HG02763 (cell line): ENCODE data around the gene TCERG1L.

Experiments
- ATAC-seq: cut with Tn5 transposase; IDR thresholded peaks from one replicate; pipeline ENCODE4 v1.9.1; 2021; ENCODE audit warnings: mild to moderate bottlenecking, moderate library complexity; ENCODE audit not compliant: unreplicated experiment

Gene TCERG1L

DNA sequence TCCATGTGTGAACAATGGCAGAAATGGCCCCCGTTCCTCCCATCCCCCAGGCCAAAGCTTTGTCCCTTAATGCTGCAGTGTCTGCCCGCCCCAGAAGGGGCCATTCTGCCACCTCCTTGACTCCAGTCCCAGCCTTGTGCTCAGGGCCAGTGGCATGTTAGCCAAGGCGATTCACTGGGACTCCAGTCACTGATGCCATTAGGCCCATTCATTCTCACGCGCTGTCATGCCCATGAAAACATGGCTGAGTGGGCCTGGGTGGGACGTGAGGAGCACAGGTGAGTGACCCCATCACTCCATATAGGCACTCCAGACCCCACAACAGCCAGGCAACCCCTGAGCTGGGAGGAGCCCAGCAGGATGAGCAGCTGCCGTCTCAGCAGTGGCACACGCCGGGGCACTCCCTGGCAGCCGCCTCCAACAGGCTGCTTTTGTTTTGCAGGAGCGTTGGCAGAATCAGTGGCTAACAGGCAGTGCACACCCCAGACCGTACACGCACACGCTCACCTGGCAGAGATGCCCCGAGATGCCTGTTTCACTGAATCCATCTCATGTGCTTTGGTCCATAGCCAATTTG is 79.5 kb downstream of the TCERG1L start:
- ATAC-seq, result no peak

DNA sequence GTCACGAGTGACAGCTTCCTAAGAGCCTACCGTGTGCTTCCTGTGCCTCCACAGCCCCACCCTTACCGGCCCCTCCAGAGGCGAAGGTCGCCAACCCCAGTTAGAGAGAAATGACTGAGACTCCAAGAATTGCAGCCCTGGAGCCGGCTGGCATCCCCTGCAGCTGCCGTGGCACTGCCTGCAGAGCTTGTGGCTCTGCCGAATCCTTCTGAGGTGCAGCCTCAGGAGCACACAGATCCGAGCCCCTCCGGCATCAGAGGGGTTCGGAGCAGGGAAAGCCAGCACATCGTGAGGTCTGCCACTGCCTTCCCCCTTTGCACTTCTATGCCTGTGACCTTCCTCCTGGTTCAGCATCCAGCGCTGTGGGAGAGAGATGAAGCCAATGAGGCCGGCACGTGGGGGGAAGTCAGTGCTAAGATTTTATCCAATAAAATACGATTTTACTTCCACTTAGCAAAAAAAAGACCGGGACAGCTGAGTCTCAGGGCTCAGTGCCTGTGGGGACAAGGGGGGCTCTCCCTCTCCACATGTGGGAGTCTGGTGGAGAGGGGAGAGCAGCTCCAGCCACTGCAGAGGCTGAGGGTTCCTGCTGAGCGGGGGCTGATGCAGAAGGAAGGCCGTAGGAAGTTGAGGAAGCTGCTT is 80.1 kb downstream of the TCERG1L start:
- ATAC-seq, result no peak

DNA sequence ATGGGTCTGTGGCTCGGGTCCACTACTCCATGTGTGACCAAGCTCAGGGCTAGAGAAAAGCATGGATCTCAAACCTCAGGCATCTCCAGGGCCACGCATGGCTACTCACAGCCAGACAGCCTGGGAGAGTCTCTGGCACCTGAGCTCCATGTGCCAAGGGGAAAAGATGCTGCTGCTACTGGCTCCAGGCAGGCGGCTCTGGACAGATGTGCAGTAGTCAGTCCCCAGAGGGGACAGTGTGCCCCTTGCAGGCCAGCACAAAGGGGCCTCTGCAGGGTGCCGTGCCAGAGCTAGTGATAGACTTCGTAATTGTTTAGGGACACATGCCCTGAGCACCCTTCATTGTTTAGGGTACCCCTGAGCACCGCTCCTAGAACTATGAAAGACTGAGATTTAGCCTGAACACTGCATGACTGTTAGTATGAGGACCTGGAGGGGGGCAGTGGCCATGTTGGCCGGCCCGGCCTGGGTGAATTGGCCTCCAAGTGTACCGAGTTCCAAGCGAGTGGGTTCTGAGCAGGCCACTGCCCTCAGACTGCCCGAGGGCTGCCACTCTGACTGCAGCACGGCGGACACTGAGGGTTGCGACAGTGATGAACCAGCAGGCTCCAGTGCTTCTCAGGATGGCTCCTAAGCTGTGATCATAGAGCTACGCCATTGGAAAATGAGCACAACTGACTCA is 80.7 kb downstream of the TCERG1L start:
- no peak for ATAC-seq

DNA sequence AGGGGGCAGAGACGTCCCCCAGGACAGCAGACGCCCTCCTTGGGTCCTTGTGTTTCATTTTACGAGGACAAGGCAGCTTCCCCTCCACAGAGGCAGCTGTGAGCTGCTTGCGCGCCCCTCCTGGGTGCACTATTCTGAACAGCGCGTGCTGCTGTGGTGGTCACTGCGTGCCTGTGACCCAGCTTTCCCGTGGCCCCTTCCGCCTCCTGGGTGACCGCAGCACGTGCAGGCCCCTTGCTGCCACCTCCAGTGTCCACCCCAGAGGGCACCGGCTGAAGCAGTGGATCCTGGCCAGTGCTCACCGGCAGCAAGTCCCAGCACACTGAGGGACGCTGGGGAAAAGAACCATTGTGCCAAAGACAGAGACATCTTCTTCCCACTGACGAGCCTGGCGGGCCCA is 81.4 kb downstream of the TCERG1L start:
- no peak for ATAC-seq

DNA sequence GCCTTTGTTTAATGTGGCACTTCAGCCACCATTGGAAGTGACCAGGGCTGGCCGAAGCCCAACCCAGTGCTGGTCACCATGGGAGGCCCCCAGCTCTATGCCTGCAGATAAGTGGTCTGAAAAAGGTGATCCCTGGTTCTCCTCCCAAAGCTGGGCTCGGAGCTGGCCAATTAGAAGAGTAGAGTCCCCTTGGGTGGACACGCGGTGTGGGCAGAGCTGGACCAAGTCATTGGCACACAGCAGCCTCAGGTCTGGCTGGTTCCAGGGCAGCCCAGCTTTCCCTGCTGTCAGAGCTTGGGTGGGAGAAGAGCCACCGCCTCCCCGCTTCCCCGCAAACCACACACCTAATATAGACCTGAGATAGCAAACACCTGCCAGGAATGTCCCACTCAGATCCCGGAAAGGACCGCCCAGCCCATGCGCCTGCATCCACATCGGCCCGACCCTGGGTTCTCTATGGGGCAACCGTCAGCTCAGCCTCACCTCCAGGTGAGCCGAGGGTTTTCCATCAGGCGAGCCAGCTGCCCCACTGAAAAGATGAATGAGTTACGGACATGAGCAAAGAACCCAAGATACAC is 84.3 kb downstream of the TCERG1L start:
- ATAC-seq, result no peak

DNA sequence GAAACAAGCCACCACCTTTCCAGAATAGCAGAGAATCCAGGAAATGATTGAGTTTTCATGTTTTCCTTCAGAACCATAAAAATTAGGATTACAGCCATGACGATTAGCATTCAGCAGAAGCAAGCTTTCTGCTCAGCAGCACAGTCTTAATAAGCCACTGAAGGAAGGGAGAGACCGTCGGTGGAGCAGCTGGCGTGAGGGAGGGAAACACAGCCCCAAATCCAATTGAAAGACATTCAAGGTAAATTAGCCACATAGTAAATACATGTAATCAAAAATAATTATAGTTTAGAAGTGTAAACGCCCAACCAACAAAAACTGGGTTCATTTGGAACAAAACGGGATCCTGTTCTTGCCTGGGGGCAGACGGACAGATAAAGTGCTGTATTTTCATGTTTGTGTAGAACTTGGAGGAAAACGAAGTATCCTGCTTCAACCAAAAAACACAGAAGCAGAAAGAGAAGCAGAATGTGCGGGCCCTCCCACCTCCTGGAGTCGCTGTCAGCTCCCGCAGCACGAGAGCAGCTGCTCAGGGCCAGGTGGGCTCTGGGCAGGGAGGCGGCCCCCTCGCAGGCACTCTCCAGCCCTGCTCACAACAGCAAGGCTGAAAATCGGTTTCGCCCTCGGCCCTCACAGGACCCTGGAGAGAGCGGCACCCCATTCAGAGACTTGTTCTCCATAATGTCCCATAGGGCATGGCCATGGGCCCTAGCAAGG is 84.9 kb downstream of the TCERG1L start:
- no peak for ATAC-seq

DNA sequence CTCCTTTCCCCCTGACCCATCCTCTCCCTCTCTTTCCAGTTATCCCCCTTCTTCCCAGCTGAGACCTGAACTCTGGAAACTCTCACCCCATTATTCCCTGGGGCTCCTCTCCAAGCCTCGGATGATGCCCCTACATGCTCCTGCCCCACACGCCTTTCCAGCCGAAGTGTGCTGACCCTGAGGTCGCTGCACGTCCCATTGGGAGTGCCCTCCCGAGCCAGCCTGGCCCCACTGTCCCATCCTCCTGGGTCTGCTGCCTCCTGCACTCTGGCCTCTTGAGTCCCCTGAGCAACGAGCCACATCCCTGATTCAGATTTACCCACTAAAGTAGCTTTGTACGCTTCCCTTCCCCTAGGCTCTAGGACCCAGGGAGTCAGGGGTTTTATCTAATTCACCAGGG is 87.4 kb downstream of the TCERG1L start:
- no peak for ATAC-seq

DNA sequence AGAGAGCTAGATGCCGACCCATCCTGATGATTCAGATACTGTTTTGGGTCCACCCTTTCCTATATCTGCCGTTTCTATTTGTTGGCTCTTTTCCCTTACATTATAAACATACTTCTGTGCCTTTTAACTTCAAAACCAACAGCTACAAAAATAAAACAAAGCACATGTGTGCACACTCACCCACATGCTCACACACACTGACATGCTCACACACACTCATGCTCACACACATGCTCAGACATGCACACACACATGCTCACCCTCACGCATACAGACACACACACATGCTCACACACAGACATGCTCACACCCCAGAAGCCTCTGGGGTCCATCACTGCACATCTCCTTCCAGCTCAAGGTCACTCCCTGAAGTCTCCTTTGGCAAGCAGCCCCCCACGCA is 88.1 kb downstream of the TCERG1L start:
- ATAC-seq, result no peak

DNA sequence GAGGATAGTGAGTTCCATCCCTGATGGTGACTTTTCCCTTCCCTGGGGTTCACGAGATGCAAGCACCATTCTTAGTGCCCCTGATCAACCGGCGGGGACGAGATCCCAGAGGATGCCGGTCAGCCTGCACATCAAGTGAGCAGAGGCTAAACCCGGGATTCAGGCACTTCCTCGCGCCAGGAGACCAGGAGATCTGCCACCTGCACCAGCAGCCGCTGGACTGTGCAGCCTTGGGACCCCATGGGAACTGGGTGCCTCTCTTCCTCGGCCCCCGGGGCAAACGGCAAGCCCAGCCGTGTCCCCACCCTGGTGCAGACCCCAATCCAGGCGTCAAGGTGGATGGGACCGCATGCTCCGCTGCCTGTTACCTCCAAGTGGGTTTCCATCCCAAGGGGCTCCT is 88.5 kb downstream of the TCERG1L start:
- ATAC-seq, result no peak

DNA sequence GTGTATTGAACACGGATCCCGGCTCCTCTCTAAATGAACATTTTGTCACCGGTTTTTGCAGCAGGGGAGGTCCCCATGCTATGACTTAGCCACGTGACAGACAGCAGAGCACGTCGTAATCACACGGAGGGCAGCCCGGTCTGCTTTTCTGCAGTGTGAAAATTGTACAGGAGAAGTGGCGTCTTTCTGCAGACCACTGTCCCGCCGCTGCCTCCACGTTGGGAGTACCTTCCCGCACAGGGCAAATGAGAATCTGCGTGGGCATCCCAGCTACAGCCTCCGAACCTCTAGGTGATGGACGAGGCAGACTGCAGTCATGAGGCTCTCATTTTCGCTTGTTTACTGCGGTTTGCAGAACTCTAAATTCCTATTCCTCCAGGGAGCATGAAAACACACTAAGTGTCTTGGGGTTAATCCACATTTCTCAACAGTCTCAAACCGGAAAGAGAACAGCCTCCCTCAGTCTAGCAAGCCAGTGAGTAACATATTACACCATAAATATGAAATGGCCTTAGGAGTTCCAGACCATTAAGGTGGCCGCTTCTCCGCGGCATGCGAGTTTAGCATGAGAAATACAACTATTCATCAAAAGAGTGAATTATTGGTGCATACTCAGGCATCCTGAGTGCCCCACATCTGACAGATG is 89.8 kb downstream of the TCERG1L start:
- ATAC-seq, result no peak

DNA sequence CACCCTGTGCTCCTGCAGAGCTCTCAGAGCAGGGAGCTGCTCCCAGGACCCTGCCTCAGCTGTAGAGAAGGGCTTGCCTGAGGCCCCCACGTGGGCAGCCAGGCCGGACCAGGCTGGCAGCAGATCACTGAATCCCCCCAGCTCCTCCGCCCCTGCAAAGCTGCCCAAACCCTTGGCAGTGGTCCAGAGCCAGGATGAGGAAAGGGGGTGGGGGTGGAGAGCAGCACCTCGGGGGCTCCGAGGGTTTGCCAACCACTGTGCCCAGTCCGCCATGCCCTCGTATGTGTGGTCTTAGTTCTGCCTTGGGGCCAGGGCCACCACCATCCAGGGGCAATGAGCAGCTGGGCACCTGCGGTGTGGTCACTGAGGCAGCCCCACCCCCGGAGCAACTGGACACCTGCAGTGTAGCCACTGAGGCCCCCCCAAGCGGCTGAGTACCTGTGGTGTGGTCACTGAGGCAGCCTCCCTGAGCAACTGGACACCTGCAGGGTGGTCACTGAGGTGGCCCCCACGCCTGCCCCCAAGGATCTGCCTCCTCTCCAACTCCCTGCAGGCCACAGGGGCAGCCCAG is 90.8 kb downstream of the TCERG1L start:
- no peak for ATAC-seq

DNA sequence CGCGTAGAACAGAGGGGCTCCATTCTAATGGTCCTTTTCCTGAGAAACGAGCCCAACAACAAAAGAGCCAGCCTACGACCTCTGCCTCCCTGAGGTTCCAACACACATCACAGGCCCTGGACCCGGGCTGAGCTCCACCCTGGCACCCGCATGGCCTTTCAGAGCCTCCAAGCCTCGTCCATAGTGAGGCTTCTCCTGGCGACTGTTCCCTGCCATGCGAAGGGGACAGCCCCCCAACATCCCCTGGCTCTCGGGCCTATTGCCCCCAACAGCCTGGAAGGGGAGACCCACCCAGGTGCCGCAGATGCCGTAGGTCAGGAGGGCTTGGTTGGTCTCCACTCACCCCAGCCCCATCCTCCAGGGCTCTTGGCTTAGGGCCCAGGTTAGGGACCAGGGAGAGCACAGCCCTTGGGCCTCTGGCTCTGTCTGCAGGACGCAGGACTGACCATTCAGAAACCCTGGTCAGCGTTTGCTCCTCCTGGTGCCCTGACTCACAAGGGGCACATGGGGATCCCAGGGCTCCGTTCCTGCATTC is 91.5 kb downstream of the TCERG1L start:
- no peak for ATAC-seq

DNA sequence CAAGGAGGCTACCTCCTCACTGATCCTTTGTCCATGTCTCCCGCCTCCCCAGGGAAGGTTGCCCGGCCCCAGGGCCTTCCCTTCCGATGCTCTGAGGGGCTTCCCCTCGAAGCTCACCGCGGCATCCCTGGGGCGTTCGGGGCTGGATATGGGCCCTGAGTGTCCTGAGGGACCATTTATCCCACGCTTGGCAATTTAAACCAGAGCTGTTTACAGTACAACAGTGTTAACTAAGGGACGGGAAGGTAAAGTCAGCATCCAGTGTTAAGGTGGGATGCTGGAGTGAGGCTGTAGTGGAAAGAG is 92.0 kb downstream of the TCERG1L start:
- ATAC-seq, result no peak

DNA sequence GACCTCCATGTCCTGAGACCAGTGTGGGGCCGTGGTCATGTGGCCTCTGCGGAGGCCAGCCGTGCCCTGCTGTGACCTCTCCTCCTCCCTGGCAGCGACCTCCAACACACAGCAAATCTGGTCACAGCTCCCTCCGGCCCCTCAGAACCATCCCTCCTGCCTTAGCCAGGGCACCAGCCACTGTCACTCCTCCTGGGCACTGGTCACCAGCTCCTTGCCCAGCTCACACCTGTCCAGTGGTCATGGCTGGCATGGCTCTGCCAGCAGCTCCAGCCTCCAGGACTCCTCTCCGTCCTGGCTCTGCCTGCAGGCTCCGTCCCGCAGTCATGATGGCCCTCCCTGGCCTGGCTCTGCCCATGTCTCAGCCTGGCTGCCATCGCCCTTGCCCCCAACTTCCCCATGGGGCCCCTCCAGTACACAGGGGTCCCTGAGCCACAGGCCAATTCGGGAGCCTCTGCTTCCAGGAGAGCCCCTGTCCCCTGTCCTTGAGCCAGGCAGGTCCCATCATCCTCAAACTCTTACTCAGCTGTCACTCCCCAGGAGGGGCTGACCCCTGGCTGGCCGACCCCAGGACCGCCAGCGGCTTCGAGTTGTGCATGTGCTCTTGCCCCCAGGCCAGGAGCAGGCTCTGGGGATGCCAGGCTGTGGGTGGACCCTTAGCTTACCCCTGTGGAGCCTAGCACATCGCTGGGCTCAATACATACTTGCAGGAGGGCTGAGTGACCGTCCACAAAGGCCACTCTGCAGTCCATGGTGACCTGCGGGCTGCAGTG is 92.5 kb downstream of the TCERG1L start:
- no peak for ATAC-seq

DNA sequence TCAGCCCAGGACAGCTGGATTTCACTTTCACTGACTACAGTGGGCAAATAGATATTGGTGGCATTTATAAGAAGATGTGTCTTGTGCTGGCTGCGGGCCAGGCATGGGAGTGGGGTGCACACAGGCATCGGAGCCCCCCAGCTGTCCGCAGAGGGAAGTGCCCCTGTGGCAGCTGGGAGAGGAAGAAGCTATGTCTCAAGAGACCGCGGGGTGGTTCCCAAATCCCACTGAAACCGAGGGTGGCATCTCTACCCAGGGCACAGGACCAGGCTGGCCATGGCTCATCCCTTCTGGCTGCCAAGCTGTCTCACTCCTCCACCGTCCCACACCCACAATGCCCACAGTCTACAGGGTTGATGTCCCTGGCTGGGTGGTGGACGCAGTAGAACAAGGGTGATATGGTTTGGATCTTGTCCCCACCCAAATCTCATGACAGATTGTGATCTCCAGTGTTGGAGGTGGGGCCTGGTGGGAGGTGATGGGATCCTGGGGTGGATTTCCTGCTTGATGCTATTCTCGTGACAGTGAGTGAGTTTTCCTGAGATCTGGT is 94.8 kb downstream of the TCERG1L start:
- ATAC-seq, result no peak

DNA sequence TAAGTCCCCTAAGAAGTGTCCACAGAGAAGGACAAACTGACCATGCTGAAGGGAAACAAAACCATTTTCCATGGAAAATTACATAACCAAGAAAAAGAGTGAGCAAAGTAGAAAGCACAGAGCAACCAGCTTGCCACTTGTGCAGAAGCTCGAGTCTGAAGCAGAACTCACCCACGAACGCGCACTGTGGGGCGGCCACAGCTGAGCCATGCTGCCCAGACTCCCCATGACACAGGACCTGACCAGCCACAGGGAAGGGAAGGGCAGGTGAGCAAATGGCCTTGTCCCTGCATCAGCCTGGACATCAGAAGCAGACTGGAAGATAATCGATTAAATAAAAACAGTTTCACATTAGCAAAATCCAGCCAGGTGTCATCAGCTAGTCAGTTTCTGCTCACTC is 95.7 kb downstream of the TCERG1L start:
- ATAC-seq, result no peak

DNA sequence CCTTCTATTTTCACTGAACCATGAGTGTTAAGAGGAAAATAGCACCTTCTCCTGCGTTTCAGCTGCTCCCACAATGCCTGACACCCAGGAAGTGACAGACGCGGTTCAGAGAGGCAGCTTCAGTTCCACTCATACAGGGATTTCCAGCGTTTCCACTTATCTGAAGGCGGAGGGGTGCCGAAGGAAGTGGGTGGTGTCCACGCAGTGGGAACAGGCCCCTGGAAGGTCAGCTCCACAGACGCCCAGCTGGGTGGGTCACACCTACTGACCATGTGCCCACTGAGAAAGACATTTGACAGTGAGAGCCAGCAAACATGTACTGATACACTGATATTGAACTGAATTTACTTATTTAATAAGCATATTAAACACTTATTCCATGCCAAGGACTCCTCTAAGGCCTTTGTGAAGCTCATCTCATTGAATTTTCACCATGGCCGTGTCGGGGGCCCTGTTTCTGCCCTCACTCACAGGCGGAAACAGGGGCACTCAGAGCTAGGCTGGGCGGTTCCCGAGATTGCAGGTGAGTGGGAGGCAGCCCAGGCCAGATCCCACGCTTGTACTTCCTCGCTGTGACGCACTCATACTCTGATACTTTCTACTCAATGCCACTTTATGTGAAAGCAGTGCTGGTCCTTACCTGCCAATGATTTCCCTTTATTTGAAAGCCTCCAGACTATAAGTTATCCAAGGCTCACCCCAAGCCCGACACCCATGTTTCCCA is 96.8 kb downstream of the TCERG1L start:
- ATAC-seq, result no peak

DNA sequence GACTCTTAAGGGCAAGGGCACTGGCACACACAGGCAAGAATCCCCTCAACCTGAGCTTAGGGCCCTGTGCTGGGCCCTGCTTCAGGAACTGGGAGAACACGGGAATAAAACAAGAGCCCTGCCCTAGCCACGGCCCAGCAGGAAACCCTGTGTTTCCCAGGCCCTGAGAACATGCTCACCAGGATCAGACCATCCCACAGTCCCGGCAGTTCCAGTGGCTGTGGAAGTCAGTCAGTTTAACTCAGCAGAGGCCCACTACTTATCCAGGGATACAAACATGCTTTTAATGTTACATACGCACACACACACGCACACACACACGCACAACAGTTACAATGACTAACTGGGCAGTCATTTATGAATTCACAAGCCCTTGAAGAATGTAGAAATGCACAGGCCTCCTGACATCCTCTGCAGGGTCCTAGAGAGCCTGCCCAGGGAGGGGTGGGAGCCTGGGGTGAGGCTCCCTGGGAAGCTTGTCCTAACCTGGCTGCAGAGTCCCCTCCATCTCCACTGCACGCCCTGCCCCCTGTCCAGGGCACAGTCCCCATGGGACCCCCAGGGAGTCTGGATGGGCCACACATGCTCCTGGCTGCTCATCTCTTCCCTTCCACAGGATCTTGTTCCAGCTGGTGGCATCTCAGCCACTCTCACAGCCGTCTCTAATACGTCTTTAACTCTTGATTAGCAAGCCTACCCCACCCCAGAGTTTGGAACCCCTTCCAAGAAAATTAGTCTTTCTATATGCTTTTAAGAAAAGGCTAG is 97.6 kb downstream of the TCERG1L start:
- no peak for ATAC-seq
